Neural cell (in vitro differentiated cells): ENCODE measurements around the gene ZNF107. TPM values are rescaled to one million over a fixed set of nuclear protein-coding genes. Genes with fewer than 3 reads are reported as not detected.
"Not testable (repeated sequence)": the region's sequence is repeated elsewhere in the genome, so short reads cannot be mapped to it uniquely, and the experiment has no call there.

Experiments used
- H2AFZ ChIP-seq: fragments of 200-600, 300-800 bp; sonication (generic), shearing (Covaris generic); 2 replicates; pipeline ENCODE4 v1.6.0; 2014; ENCODE audit warnings: low read depth, mild to moderate bottlenecking, antibody characterized with exemption, low read length, moderate library complexity
- H3F3A ChIP-seq: fragments of 200-600 bp; shearing (Covaris generic); 2 replicates; pipeline ENCODE4 v1.6.1; 2016; ENCODE audit warnings: mild to moderate bottlenecking, moderate library complexity, mixed read lengths, antibody characterized with exemption, low read length; ENCODE audit not compliant: insufficient read depth, poor library complexity, severe bottlenecking
- H3K27ac ChIP-seq: fragments of 200-600, 300-800 bp; sonication (generic), shearing (Covaris generic); 2 replicates; pipeline ENCODE4 v1.5.1; 2014; ENCODE audit warnings: mild to moderate bottlenecking, low read length, moderate library complexity
- H3K27me3 ChIP-seq: fragments of 300-800, 200-600 bp; sonication (generic), shearing (Covaris generic); 2 replicates; pipeline ENCODE4 v1.6.0; 2014; ENCODE audit warnings: mild to moderate bottlenecking, low read depth, low read length, moderate library complexity; ENCODE audit not compliant: insufficient read depth
- H3K36me3 ChIP-seq: fragments of 300-800, 200-600 bp; sonication (generic), shearing (Covaris generic); 2 replicates; pipeline ENCODE4 v1.5.1; 2014; ENCODE audit warnings: mild to moderate bottlenecking, antibody characterized with exemption, low read length, moderate library complexity; ENCODE audit not compliant: insufficient read depth
- H3K4me2 ChIP-seq: fragments of 300-800, 200-600 bp; sonication (generic), shearing (Covaris generic); 2 replicates; pipeline ENCODE4 v1.6.0; 2014; ENCODE audit warnings: mild to moderate bottlenecking, low read length
- H3K4me3 ChIP-seq: fragments of 300-800, 200-600 bp; sonication (generic), shearing (Covaris generic); 2 replicates; pipeline ENCODE4 v1.5.1; 2014; ENCODE audit warnings: mild to moderate bottlenecking, low read length, moderate library complexity
- H3K79me2 ChIP-seq: fragments of 200-600 bp; shearing (Covaris generic); replicated peaks from 2 replicates; pipeline ENCODE4 v1.6.0; 2014; ENCODE audit warnings: mild to moderate bottlenecking, low read length, moderate library complexity; ENCODE audit not compliant: insufficient read depth
- H3K9ac ChIP-seq: fragments of 300-800, 200-600 bp; sonication (generic), shearing (Covaris generic); 2 replicates; pipeline ENCODE4 v1.6.1; 2016; ENCODE audit warnings: mild to moderate bottlenecking, low read length, mixed read lengths
- H3K9me2 ChIP-seq: fragments of 200-600 bp; shearing (Covaris generic); 2 replicates; pipeline ENCODE4 v1.6.1; 2016; ENCODE audit warnings: mild to moderate bottlenecking, low read length, mixed read lengths; ENCODE audit not compliant: insufficient read depth
- H3K9me3 ChIP-seq: fragments of 200-600, 300-800 bp; sonication (generic), shearing (Covaris generic); 2 replicates; pipeline ENCODE4 v1.6.1; 2016; ENCODE audit warnings: mild to moderate bottlenecking, mixed run types, low read length, moderate library complexity, mixed read lengths
- H4K20me1 ChIP-seq: fragments of 200-600 bp; shearing (Covaris generic); 2 replicates; pipeline ENCODE4 v1.6.1; 2016; ENCODE audit warnings: mild to moderate bottlenecking, mixed run types; ENCODE audit not compliant: insufficient read depth
- EP300 ChIP-seq: fragments of 450-650 bp; conservative IDR thresholded peaks from 2 replicates; pipeline ENCODE4 v1.6.1; 2014; ENCODE audit warnings: antibody characterized with exemption, mild to moderate bottlenecking, moderate library complexity; ENCODE audit not compliant: poor library complexity, severe bottlenecking
- EZH2 ChIP-seq: fragments of 200-600, 300-800 bp; shearing (Covaris generic), sonication (generic); IDR thresholded peaks from 2 replicates; pipeline ENCODE4 v1.6.1; 2014; ENCODE audit warnings: antibody characterized with exemption, low read length, borderline replicate concordance, mild to moderate bottlenecking; ENCODE audit not compliant: insufficient read depth, poor library complexity, severe bottlenecking
- MXI1 ChIP-seq: fragments of 450-650 bp; conservative IDR thresholded peaks from 2 replicates; pipeline ENCODE4 v1.6.1; 2014; ENCODE audit warnings: antibody characterized with exemption, mild to moderate bottlenecking; ENCODE audit not compliant: poor library complexity, severe bottlenecking
- POLR2AphosphoS5 ChIP-seq: IDR thresholded peaks from 2 replicates; pipeline ENCODE4 v1.6.1; 2012
- RAD21 ChIP-seq: fragments of 450-650 bp; conservative IDR thresholded peaks from 2 replicates; pipeline ENCODE4 v1.6.1; 2014; ENCODE audit warnings: antibody characterized with exemption, mild to moderate bottlenecking, moderate library complexity
- SMC3 ChIP-seq: fragments of 450-650 bp; conservative IDR thresholded peaks from 2 replicates; pipeline ENCODE4 v1.6.1; 2014; ENCODE audit warnings: antibody characterized with exemption, mild to moderate bottlenecking, moderate library complexity; ENCODE audit not compliant: poor library complexity
- TAF1 ChIP-seq: IDR thresholded peaks from 2 replicates; pipeline ENCODE4 v1.6.1; 2012; ENCODE audit warnings: low read depth
- polyA plus RNA-seq: library from polyadenylated mRNA; depleted of rRNA; stranded (reverse); fragments of >200 nt; gene quantifications from 2 replicates; pipeline ENCODE4 v1.2.3, GENCODE V29; 2014
- TF ChIP-seq, protein P1 (sequence below): IDR thresholded peaks from 2 replicates; pipeline ENCODE4 v1.6.1; 2012; ENCODE audit warnings: borderline replicate concordance
- TF ChIP-seq, protein P2 (sequence below): fragments of 450-650 bp; IDR thresholded peaks from 2 replicates; pipeline ENCODE4 v1.5.1; 2014; ENCODE audit warnings: antibody characterized with exemption, mild to moderate bottlenecking, moderate library complexity; ENCODE audit not compliant: poor library complexity, severe bottlenecking

ZNF107 gene
- polyA plus RNA-seq, 1 donor from 2014 or later, result 7.9 TPM

DNA sequence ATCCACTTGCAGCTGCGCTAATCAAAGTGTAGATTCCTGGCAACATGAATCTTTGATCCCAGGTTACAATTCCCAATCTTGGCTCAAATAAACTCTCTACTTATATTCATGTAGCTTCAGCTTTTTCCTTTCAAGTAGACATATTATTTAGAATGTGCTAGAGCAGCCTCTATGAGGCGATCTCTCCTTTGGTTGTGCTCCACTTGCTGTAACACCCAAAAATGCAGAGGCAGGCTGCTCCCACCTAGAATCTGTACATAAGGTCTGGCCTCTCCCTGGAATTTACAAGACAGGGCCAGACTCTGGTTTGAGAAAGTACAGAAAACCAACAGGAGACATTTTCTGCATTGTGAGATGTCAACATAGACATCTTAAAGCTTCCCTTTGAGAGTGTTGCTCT, 23.1 kb downstream of the ZNF107 start:
- Histone ChIP-seq H3K27ac (no peak overlapping the region), H3K79me2 (peaks cover 2% of the 10 kb centered on the region), H3K9me3 (peaks cover 8% of the 10 kb centered on the region), H3K9me2 (no peaks in the 10 kb centered on the region), H3K9ac (no peak overlapping the region), H2AFZ (no peak overlapping the region), H3K27me3 (no peaks in the 10 kb centered on the region), H3K4me2 (no peak overlapping the region), H3K4me3 (no peak overlapping the region), H4K20me1 (no peaks in the 10 kb centered on the region), H3K36me3 (peaks cover 21% of the 10 kb centered on the region), H3F3A (no peaks in the 10 kb centered on the region)
- TF ChIP-seq EZH2 (no peak), POLR2AphosphoS5 (no peak), EP300 (no peak), MXI1 (no peak), SMC3 (no peak), TAF1 (no peak), RAD21 (no peak)
- TF ChIP-seq, protein P1, sequence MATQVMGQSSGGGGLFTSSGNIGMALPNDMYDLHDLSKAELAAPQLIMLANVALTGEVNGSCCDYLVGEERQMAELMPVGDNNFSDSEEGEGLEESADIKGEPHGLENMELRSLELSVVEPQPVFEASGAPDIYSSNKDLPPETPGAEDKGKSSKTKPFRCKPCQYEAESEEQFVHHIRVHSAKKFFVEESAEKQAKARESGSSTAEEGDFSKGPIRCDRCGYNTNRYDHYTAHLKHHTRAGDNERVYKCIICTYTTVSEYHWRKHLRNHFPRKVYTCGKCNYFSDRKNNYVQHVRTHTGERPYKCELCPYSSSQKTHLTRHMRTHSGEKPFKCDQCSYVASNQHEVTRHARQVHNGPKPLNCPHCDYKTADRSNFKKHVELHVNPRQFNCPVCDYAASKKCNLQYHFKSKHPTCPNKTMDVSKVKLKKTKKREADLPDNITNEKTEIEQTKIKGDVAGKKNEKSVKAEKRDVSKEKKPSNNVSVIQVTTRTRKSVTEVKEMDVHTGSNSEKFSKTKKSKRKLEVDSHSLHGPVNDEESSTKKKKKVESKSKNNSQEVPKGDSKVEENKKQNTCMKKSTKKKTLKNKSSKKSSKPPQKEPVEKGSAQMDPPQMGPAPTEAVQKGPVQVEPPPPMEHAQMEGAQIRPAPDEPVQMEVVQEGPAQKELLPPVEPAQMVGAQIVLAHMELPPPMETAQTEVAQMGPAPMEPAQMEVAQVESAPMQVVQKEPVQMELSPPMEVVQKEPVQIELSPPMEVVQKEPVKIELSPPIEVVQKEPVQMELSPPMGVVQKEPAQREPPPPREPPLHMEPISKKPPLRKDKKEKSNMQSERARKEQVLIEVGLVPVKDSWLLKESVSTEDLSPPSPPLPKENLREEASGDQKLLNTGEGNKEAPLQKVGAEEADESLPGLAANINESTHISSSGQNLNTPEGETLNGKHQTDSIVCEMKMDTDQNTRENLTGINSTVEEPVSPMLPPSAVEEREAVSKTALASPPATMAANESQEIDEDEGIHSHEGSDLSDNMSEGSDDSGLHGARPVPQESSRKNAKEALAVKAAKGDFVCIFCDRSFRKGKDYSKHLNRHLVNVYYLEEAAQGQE, result no peak
- TF ChIP-seq, protein P2, sequence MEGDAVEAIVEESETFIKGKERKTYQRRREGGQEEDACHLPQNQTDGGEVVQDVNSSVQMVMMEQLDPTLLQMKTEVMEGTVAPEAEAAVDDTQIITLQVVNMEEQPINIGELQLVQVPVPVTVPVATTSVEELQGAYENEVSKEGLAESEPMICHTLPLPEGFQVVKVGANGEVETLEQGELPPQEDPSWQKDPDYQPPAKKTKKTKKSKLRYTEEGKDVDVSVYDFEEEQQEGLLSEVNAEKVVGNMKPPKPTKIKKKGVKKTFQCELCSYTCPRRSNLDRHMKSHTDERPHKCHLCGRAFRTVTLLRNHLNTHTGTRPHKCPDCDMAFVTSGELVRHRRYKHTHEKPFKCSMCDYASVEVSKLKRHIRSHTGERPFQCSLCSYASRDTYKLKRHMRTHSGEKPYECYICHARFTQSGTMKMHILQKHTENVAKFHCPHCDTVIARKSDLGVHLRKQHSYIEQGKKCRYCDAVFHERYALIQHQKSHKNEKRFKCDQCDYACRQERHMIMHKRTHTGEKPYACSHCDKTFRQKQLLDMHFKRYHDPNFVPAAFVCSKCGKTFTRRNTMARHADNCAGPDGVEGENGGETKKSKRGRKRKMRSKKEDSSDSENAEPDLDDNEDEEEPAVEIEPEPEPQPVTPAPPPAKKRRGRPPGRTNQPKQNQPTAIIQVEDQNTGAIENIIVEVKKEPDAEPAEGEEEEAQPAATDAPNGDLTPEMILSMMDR, result no peak

DNA sequence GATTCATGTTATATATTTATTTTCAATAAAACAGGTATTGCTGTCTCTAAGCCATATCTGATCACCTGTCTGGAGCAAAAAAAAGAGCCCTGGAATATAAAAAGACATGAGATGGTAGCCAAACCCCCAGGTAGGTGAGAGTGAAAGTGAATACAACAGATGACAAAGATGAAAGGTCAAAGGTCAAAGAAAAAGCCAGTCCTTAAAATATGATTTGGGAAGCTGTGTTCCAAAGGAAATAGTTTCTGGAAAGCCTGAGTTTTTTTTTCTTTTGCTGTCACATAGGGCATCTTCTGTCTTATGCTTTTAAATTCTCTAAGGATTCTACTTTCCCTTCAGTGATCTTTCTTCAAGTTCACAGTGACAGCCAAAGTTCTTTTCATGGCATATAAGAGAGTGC, 25.9 kb downstream of the ZNF107 start:
- H3F3A ChIP-seq, result no peaks in the 10 kb centered on the region
- no peak overlapping the region for H2AFZ ChIP-seq
- no peak overlapping the region for H3K4me2 ChIP-seq
- H3K9me3 ChIP-seq, result no peaks in the 10 kb centered on the region
- no peaks in the 10 kb centered on the region for H3K27me3 ChIP-seq
- no peaks in the 10 kb centered on the region for H3K9me2 ChIP-seq
- peaks cover 2% of the 10 kb centered on the region for H3K79me2 ChIP-seq
- H3K9ac ChIP-seq, result no peak overlapping the region
- H3K4me3 ChIP-seq, result no peak overlapping the region
- no peak overlapping the region for H3K27ac ChIP-seq
- no peaks in the 10 kb centered on the region for H4K20me1 ChIP-seq
- TF ChIP-seq, protein P2, result no peak
- TF ChIP-seq SMC3, result no peak
- no peak for TF ChIP-seq TAF1
- TF ChIP-seq POLR2AphosphoS5, result no peak
- no peak for TF ChIP-seq EP300
- TF ChIP-seq RAD21, result no peak
- no peak for TF ChIP-seq MXI1
- TF ChIP-seq, protein P1, result no peak
- TF ChIP-seq EZH2, result no peak
- no peaks in the 10 kb centered on the region for H3K36me3 ChIP-seq

DNA sequence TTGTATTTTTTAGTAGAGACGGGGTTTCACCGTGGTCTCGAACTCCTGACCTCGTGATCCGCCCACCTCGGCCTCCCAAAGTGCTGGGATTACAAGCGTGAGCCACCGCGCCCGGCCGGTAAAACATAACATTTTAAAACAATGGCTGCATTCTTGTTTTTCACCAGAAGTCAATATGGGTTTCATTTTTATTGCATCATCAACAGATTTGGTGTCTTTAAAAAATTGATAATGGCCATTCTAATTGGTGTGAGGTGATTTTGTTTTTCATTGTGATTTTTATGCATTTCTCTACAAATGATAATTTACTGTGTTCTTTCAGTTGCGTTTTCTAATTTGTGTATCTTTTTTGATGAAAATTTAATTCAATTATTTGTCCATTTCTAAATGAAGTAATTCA, 31.9 kb downstream of the ZNF107 start:
- not testable (repeated sequence) for H4K20me1 ChIP-seq, H3K9me3 ChIP-seq, H3K4me2 ChIP-seq, H3K9ac ChIP-seq, H3K27me3 ChIP-seq, H3K27ac ChIP-seq, H3K9me2 ChIP-seq, H3K4me3 ChIP-seq, H3K36me3 ChIP-seq, H3F3A ChIP-seq, H3K79me2 ChIP-seq, H2AFZ ChIP-seq
